ENCODE measurements around the gene GDF10.

GDF10 gene

DNA sequence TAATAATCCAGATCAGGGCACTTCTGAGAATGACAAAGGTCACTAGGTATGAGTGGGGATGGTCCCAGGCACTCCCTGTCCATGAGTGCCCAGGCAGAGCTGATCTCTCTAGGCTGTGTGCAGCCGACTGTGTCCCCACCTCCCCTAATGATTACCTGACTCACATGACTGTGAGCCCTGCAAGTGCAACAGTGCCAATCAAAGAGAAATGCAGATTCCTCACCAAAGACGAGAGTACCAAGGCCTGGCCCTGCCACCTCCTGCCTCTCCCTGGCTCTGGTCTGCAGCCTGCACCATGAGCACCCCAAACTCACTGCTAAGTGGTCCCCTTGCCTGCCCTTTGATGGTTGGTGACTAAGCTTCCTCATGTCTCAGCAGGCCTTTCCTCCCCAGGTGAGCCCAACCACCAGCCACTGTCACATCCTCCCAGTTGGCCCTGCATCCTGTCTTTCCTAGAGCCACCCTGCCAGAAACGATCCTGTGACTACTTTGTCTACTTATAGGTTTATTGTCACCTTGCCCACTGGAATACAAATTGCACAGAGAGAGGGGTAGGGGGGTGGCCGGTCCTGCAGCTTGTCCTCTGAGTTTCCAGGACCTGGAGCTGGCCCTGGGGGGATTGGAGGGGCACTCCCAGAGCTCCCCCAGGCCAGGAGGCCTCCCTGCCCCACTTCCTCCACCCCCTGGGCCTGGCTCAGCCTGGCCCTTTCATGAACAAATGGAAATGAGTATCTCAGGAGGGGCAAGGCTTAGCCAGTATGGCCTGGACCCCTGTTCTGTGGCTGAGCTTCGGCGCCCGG, 22.4 kb upstream of the GDF10 start:
- Histone ChIP-seq H3K56ac (ENCODE audit: low read length) (no peak overlapping the region), H3K27ac (ENCODE audit: low read depth, low read length) (no peak overlapping the region), H4K8ac (ENCODE audit: low read depth, low read length) (no peak overlapping the region), H4K5ac (ENCODE audit: low read length) (no peak overlapping the region), H3K79me2 (ENCODE audit: control insufficient read depth, insufficient read depth, low read length) (no peaks in the 10 kb centered on the region), H3K27me3 (ENCODE audit: insufficient read depth, low read length, poor library complexity) (no peaks in the 10 kb centered on the region), H2BK5ac (ENCODE audit: low read length) (no peak overlapping the region), H2BK120ac (ENCODE audit: low read depth, low read length) (no peak overlapping the region), H3K18ac (ENCODE audit: low read length) (no peak overlapping the region), H2AK5ac (ENCODE audit: low read length) (no peak overlapping the region), H3K4me2 (ENCODE audit: low read length) (no peak overlapping the region), H3K4me3 (ENCODE audit: low read length) (no peak overlapping the region), H3K9ac (ENCODE audit: low read length) (no peak overlapping the region), H3K4ac (ENCODE audit: low read depth, low read length) (no peak overlapping the region), H3K4me1 (ENCODE audit: control insufficient read depth, low read depth, low read length) (no peaks in the 10 kb centered on the region), H2BK15ac (replicated peaks; ENCODE audit: low read depth) (no peak overlapping the region), H3K23ac (ENCODE audit: low read length) (no peak overlapping the region), H3K36me3 (ENCODE audit: control insufficient read depth, insufficient read depth, low read length) (no peaks in the 10 kb centered on the region), H3K79me1 (ENCODE audit: low read length) (no peaks in the 10 kb centered on the region)
- no CpG with 5 or more reads among the region's 7 CpGs for WGBS (ENCODE audit: extremely low coverage, insufficient coverage, low lambda C conversion rate)
- DNase-seq: no peak

DNA sequence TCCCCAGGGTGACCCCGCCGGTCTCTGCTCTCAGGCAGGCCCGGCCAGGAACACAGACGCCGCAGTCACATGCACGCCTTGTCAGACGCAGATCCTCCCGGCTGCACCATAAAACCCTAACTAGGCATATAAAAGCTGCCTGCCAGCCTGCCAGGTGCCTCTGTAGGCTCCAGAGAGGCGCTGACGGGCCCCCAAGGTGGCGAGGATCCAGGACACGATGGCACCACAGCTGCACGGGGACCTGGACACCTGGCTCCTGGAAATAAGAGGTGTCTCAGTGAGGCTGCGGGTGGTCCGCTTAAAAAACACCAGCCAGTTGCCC, 21.9 kb upstream of the GDF10 start:
- no peak overlapping the region for H4K5ac ChIP-seq (ENCODE audit: low read length)
- no peak overlapping the region for H3K4me2 ChIP-seq (ENCODE audit: low read length)
- H3K27me3 ChIP-seq (ENCODE audit: insufficient read depth, low read length, poor library complexity): no peaks in the 10 kb centered on the region
- no peak overlapping the region for H3K4ac ChIP-seq (ENCODE audit: low read depth, low read length)
- H3K79me1 ChIP-seq (ENCODE audit: low read length): no peaks in the 10 kb centered on the region
- no peak overlapping the region for H3K9ac ChIP-seq (ENCODE audit: low read length)
- H3K36me3 ChIP-seq (ENCODE audit: control insufficient read depth, insufficient read depth, low read length): no peaks in the 10 kb centered on the region
- no peak overlapping the region for H2AK5ac ChIP-seq (ENCODE audit: low read length)
- H3K27ac ChIP-seq (ENCODE audit: low read depth, low read length): no peak overlapping the region
- no CpG with 5 or more reads among the region's 15 CpGs for WGBS (ENCODE audit: extremely low coverage, insufficient coverage, low lambda C conversion rate)
- no peaks in the 10 kb centered on the region for H3K4me1 ChIP-seq (ENCODE audit: control insufficient read depth, low read depth, low read length)
- H4K8ac ChIP-seq (ENCODE audit: low read depth, low read length): no peak overlapping the region
- no peaks in the 10 kb centered on the region for H3K79me2 ChIP-seq (ENCODE audit: control insufficient read depth, insufficient read depth, low read length)
- no peak overlapping the region for H2BK15ac ChIP-seq (replicated peaks; ENCODE audit: low read depth)
- no peak overlapping the region for H3K4me3 ChIP-seq (ENCODE audit: low read length)
- H3K56ac ChIP-seq (ENCODE audit: low read length): no peak overlapping the region
- no peak for DNase-seq
- H3K23ac ChIP-seq (ENCODE audit: low read length): no peak overlapping the region
- no peak overlapping the region for H3K18ac ChIP-seq (ENCODE audit: low read length)
- H2BK5ac ChIP-seq (ENCODE audit: low read length): no peak overlapping the region
- no peak overlapping the region for H2BK120ac ChIP-seq (ENCODE audit: low read depth, low read length)

DNA sequence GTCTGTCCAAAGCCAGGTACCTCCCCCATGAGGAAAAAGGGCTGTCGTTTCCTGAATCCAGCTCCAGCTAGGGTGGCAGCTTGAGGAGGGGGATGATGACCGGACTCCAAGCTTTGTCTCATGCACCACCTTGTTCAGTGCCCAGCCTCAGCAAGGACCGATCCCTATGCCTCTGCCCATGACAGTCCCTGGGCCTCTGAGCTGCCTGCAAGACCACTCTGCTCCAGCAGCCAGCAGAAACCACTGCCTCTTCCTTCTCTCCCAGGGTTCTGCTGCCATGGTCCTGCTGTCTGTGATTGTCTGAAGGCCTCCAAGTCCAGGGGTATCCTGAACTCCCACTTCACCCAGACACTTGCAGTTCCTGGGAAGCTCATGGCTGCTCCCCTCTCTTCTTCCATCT, 21.3 kb upstream of the GDF10 start:
- no peak overlapping the region for H3K4ac ChIP-seq (ENCODE audit: low read depth, low read length)
- H3K23ac ChIP-seq (ENCODE audit: low read length): no peak overlapping the region
- no peak overlapping the region for H3K4me2 ChIP-seq (ENCODE audit: low read length)
- no peak for DNase-seq
- H3K27me3 ChIP-seq (ENCODE audit: insufficient read depth, low read length, poor library complexity): no peaks in the 10 kb centered on the region
- H3K79me2 ChIP-seq (ENCODE audit: control insufficient read depth, insufficient read depth, low read length): no peaks in the 10 kb centered on the region
- no peaks in the 10 kb centered on the region for H3K4me1 ChIP-seq (ENCODE audit: control insufficient read depth, low read depth, low read length)
- H3K56ac ChIP-seq (ENCODE audit: low read length): no peak overlapping the region
- H3K9ac ChIP-seq (ENCODE audit: low read length): no peak overlapping the region
- no peak overlapping the region for H2BK5ac ChIP-seq (ENCODE audit: low read length)
- no peak overlapping the region for H3K4me3 ChIP-seq (ENCODE audit: low read length)
- no peak overlapping the region for H4K8ac ChIP-seq (ENCODE audit: low read depth, low read length)
- H3K27ac ChIP-seq (ENCODE audit: low read depth, low read length): no peak overlapping the region
- no peak overlapping the region for H3K18ac ChIP-seq (ENCODE audit: low read length)
- H3K79me1 ChIP-seq (ENCODE audit: low read length): no peaks in the 10 kb centered on the region
- no peak overlapping the region for H2BK15ac ChIP-seq (replicated peaks; ENCODE audit: low read depth)
- no peak overlapping the region for H4K5ac ChIP-seq (ENCODE audit: low read length)
- H2BK120ac ChIP-seq (ENCODE audit: low read depth, low read length): no peak overlapping the region
- whole genome bisulfite sequencing (ENCODE audit: extremely low coverage, insufficient coverage, low lambda C conversion rate): no CpG with 5 or more reads among the region's 3 CpGs
- H3K36me3 ChIP-seq (ENCODE audit: control insufficient read depth, insufficient read depth, low read length): no peaks in the 10 kb centered on the region
- H2AK5ac ChIP-seq (ENCODE audit: low read length): no peak overlapping the region

DNA sequence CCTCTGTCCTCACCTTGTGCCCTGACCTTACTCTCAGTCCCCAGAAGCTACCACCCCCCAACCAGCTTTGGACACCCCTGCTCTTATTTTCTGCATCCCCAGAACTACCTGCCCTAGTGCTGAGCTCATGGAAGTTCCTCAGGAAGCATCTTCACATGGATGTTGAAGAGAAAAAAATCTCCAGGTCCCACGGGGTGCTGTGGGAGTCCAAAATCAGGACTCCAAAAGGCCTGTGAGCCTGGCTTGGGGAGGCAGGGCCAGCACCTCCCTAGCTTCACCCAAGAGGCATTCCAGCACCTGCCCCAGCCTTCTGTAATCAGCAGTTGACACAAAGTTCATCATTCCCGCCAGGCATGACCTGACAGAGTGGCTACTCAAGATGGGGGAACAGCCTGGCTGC, 20.7 kb upstream of the GDF10 start:
- Histone ChIP-seq H4K5ac (ENCODE audit: low read length) (no peak overlapping the region), H3K4me1 (ENCODE audit: control insufficient read depth, low read depth, low read length) (no peaks in the 10 kb centered on the region), H3K79me1 (ENCODE audit: low read length) (no peaks in the 10 kb centered on the region), H3K4me3 (ENCODE audit: low read length) (no peak overlapping the region), H3K4ac (ENCODE audit: low read depth, low read length) (no peak overlapping the region), H3K36me3 (ENCODE audit: control insufficient read depth, insufficient read depth, low read length) (no peaks in the 10 kb centered on the region), H3K23ac (ENCODE audit: low read length) (no peak overlapping the region), H3K27me3 (ENCODE audit: insufficient read depth, low read length, poor library complexity) (no peaks in the 10 kb centered on the region), H2BK5ac (ENCODE audit: low read length) (no peak overlapping the region), H2AK5ac (ENCODE audit: low read length) (no peak overlapping the region), H2BK120ac (ENCODE audit: low read depth, low read length) (no peak overlapping the region), H4K8ac (ENCODE audit: low read depth, low read length) (no peak overlapping the region), H3K56ac (ENCODE audit: low read length) (no peak overlapping the region), H2BK15ac (replicated peaks; ENCODE audit: low read depth) (no peak overlapping the region), H3K4me2 (ENCODE audit: low read length) (no peak overlapping the region), H3K79me2 (ENCODE audit: control insufficient read depth, insufficient read depth, low read length) (no peaks in the 10 kb centered on the region), H3K18ac (ENCODE audit: low read length) (no peak overlapping the region), H3K9ac (ENCODE audit: low read length) (no peak overlapping the region), H3K27ac (ENCODE audit: low read depth, low read length) (no peak overlapping the region)
- DNase-seq: no peak
- no CpG with 5 or more reads among the region's 2 CpGs for WGBS (ENCODE audit: extremely low coverage, insufficient coverage, low lambda C conversion rate)

DNA sequence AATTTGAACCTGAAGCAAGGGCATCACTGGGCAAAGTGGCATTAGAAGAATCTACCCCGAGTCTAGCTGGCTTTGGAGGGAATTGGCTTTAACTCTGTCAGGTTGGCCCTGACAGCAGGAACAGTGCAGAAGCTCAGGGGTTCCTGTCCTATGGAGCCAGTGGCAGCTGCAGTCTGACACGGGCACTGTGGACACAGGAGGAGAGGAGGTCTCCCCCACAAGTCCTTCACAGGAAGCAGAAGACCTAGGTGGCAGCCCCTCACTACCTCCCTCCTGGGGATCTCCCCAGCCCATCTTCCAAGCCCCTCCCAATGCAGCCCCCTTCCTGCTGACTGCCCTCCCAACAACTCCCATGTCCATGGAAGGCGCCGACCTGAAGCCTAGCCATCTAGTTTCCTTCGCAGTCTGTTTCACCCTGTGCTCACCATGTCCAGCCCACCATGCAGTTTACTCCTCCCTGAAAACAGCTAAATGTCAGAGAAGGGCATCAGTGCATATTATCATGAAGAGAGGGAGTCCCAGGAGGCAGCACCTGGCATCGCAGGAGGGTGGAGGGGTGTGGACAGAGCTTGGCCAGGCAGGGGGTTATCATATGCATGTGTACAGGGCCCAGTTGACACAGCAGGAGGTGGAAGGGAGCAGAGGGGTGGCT, 17.9 kb upstream of the GDF10 start:
- no peak overlapping the region for H3K56ac ChIP-seq (ENCODE audit: low read length)
- no peaks in the 10 kb centered on the region for H3K79me1 ChIP-seq (ENCODE audit: low read length)
- H3K18ac ChIP-seq (ENCODE audit: low read length): no peak overlapping the region
- H2BK120ac ChIP-seq (ENCODE audit: low read depth, low read length): no peak overlapping the region
- no peaks in the 10 kb centered on the region for H3K36me3 ChIP-seq (ENCODE audit: control insufficient read depth, insufficient read depth, low read length)
- H4K5ac ChIP-seq (ENCODE audit: low read length): no peak overlapping the region
- H2BK15ac ChIP-seq (replicated peaks; ENCODE audit: low read depth): no peak overlapping the region
- no CpG with 5 or more reads among the region's 6 CpGs for WGBS (ENCODE audit: extremely low coverage, insufficient coverage, low lambda C conversion rate)
- no peaks in the 10 kb centered on the region for H3K79me2 ChIP-seq (ENCODE audit: control insufficient read depth, insufficient read depth, low read length)
- H3K4me2 ChIP-seq (ENCODE audit: low read length): no peak overlapping the region
- no peak for DNase-seq
- no peak overlapping the region for H3K23ac ChIP-seq (ENCODE audit: low read length)
- no peak overlapping the region for H3K4ac ChIP-seq (ENCODE audit: low read depth, low read length)
- no peak overlapping the region for H4K8ac ChIP-seq (ENCODE audit: low read depth, low read length)
- H2AK5ac ChIP-seq (ENCODE audit: low read length): no peak overlapping the region
- H2BK5ac ChIP-seq (ENCODE audit: low read length): no peak overlapping the region
- H3K9ac ChIP-seq (ENCODE audit: low read length): no peak overlapping the region
- H3K4me1 ChIP-seq (ENCODE audit: control insufficient read depth, low read depth, low read length): no peaks in the 10 kb centered on the region
- no peak overlapping the region for H3K27ac ChIP-seq (ENCODE audit: low read depth, low read length)
- H3K4me3 ChIP-seq (ENCODE audit: low read length): no peak overlapping the region
- H3K27me3 ChIP-seq (ENCODE audit: insufficient read depth, low read length, poor library complexity): no peaks in the 10 kb centered on the region

DNA sequence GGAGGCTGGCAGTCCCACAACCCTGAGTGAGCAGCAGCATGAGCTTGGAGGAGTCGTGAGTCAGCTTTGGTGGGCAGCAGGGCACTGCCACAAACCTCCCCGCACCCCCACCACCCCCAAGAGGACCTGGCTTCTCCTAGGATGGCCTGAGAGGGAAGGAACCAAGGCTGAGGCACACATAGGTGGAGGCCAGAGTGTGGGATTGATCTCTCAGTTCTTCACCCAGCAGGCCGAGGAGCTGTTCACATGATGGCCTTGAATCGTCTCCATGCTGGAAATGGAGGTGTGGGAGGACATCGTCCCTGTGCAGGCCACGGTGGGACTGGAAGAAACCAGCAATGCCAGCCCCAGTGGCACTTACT, 17.4 kb upstream of the GDF10 start:
- H3K27ac ChIP-seq (ENCODE audit: low read depth, low read length): no peak overlapping the region
- no peak overlapping the region for H3K4me2 ChIP-seq (ENCODE audit: low read length)
- no peak overlapping the region for H3K18ac ChIP-seq (ENCODE audit: low read length)
- no peak overlapping the region for H3K56ac ChIP-seq (ENCODE audit: low read length)
- H3K23ac ChIP-seq (ENCODE audit: low read length): no peak overlapping the region
- no peak overlapping the region for H4K5ac ChIP-seq (ENCODE audit: low read length)
- no peaks in the 10 kb centered on the region for H3K79me1 ChIP-seq (ENCODE audit: low read length)
- H2BK15ac ChIP-seq (replicated peaks; ENCODE audit: low read depth): no peak overlapping the region
- H3K4ac ChIP-seq (ENCODE audit: low read depth, low read length): no peak overlapping the region
- no peak overlapping the region for H2AK5ac ChIP-seq (ENCODE audit: low read length)
- H2BK5ac ChIP-seq (ENCODE audit: low read length): no peak overlapping the region
- H2BK120ac ChIP-seq (ENCODE audit: low read depth, low read length): no peak overlapping the region
- no peak overlapping the region for H4K8ac ChIP-seq (ENCODE audit: low read depth, low read length)
- H3K4me1 ChIP-seq (ENCODE audit: control insufficient read depth, low read depth, low read length): no peaks in the 10 kb centered on the region
- WGBS (ENCODE audit: extremely low coverage, insufficient coverage, low lambda C conversion rate): no CpG with 5 or more reads among the region's 6 CpGs
- no peaks in the 10 kb centered on the region for H3K36me3 ChIP-seq (ENCODE audit: control insufficient read depth, insufficient read depth, low read length)
- DNase-seq: no peak
- H3K79me2 ChIP-seq (ENCODE audit: control insufficient read depth, insufficient read depth, low read length): no peaks in the 10 kb centered on the region
- H3K4me3 ChIP-seq (ENCODE audit: low read length): no peak overlapping the region
- no peak overlapping the region for H3K9ac ChIP-seq (ENCODE audit: low read length)
- no peaks in the 10 kb centered on the region for H3K27me3 ChIP-seq (ENCODE audit: insufficient read depth, low read length, poor library complexity)
